Activated naive CD8-positive, alpha-beta T cell treated with anti-CD3 and anti-CD28 coated beads, Interleukin-2, amount 10 ng/mL, durations not matched to agents 7 days and 5 days (primary cell): ENCODE data around the gene PHKG2. TPM values are rescaled to one million over a fixed set of nuclear protein-coding genes. Genes with fewer than 3 reads are reported as not detected.

ENCODE experiments used
- ATAC-seq: fragments of 150-1000 bp; cut with Tn5 transposase; one replicate; pipeline ENCODE4 v1.10.0; 2021; ENCODE audit warnings: low read depth, moderate library complexity
- POLR2A ChIA-PET: fragments of 350-600 bp; sonication (Branson Sonifier 250); formaldehyde crosslinking; loops from one replicate; lab custom pipeline; 2021; ENCODE audit warnings: antibody characterized with exemption; lab: Charles Lee
- DNase-seq: peaks from one replicate; pipeline ENCODE4 v3.0.0; 2021
- H3K27ac Mint-ChIP-seq: one replicate; pipeline ENCODE4 v1.8.0; 2022; ENCODE audit warnings: mild to moderate bottlenecking, mixed read lengths
- H3K27me3 Mint-ChIP-seq: one replicate; pipeline ENCODE4 v1.8.0; 2022; ENCODE audit warnings: mild to moderate bottlenecking, moderate library complexity, mixed read lengths
- H3K36me3 Mint-ChIP-seq: one replicate; pipeline ENCODE4 v1.8.0; 2021; ENCODE audit warnings: mild to moderate bottlenecking, mixed read lengths
- H3K4me1 Mint-ChIP-seq: one replicate; pipeline ENCODE4 v1.8.0; 2021; ENCODE audit warnings: mixed read lengths
- H3K4me3 Mint-ChIP-seq: one replicate; pipeline ENCODE4 v1.8.0; 2022; ENCODE audit warnings: mild to moderate bottlenecking, moderate library complexity, mixed read lengths
- H3K9me3 Mint-ChIP-seq: one replicate; pipeline ENCODE4 v1.8.0; 2021; ENCODE audit warnings: mixed read lengths
- total RNA-seq, 2 experiments: library from RNA; stranded (reverse); gene quantifications; one replicate each; pipeline ENCODE4 v1.2.3, GENCODE V29; 2021

PHKG2 gene
- total RNA-seq, 2 experiments from 2014 or later: 48.2 to 48.9 TPM

- Mint-ChIP-seq H3K4me1 (peaks cover 20% of the 10 kb centered on the region), H3K27me3 (no peaks in the 10 kb centered on the region), H3K4me3 (no peak overlapping the region), H3K27ac (peak overlapping the region; percentile 18), H3K9me3 (no peaks in the 10 kb centered on the region), H3K36me3 (peaks cover 23% of the 10 kb centered on the region)
- no peak for ATAC-seq
- no peak for DNase-seq
- POLR2A ChIA-PET: interaction anchor here (1.6 kb wide), 1 partner anchor 63 kb away, joined by 5 read pairs; no protein-coding TSS in a partner anchor
Measured at GRCh38 chr16:30750876-30751465, 2.7 kb downstream of the PHKG2 start.

GRCh38 chr16:30753596-30753995 is 5.4 kb downstream of the PHKG2 start:
- no peaks in the 10 kb centered on the region for H3K9me3 Mint-ChIP-seq

GRCh38 chr16:30755955-30756780 is 7.9 kb downstream of the PHKG2 start:
- no peak overlapping the region for H3K4me3 Mint-ChIP-seq
- H3K9me3 Mint-ChIP-seq: no peaks in the 10 kb centered on the region
- ATAC-seq (no peak), DNase-seq (no peak)
- POLR2A ChIA-PET: no interaction called here
- H3K36me3 Mint-ChIP-seq: peaks cover 11% of the 10 kb centered on the region
- H3K27ac Mint-ChIP-seq: no peak overlapping the region
- H3K27me3 Mint-ChIP-seq: no peaks in the 10 kb centered on the region
- H3K4me1 Mint-ChIP-seq: peaks cover 9% of the 10 kb centered on the region

More at GRCh38 chr16:30753596-30753995, 5.4 kb downstream of the PHKG2 start:
- ATAC-seq (no peak), DNase-seq (no peak)
- POLR2A ChIA-PET: no interaction called here
- Mint-ChIP-seq H3K4me3 (no peak overlapping the region), H3K36me3 (peaks cover 17% of the 10 kb centered on the region), H3K27ac (no peak overlapping the region), H3K4me1 (peaks cover 12% of the 10 kb centered on the region), H3K27me3 (no peaks in the 10 kb centered on the region)

- POLR2A ChIA-PET: no interaction called here
- no peak for DNase-seq
- Mint-ChIP-seq H3K27ac (no peak overlapping the region), H3K27me3 (no peaks in the 10 kb centered on the region), H3K36me3 (peaks cover 7% of the 10 kb centered on the region), H3K4me1 (peaks cover 10% of the 10 kb centered on the region), H3K4me3 (no peak overlapping the region), H3K9me3 (no peaks in the 10 kb centered on the region)
- no peak for ATAC-seq
Measured at GRCh38 chr16:30756781-30757100, 8.5 kb downstream of the PHKG2 start.

GRCh38 chr16:30757316-30757715 is 9.1 kb downstream of the PHKG2 start:
- no peak overlapping the region for H3K4me3 Mint-ChIP-seq
- peaks cover 10% of the 10 kb centered on the region for H3K4me1 Mint-ChIP-seq
- POLR2A ChIA-PET: interaction anchor here (0.6 kb wide), 1 partner anchor 47 kb away, joined by 3 read pairs; no protein-coding TSS in a partner anchor
- DNase-seq: no peak
- H3K27me3 Mint-ChIP-seq: no peaks in the 10 kb centered on the region
- peaks cover 7% of the 10 kb centered on the region for H3K36me3 Mint-ChIP-seq
- H3K27ac Mint-ChIP-seq: no peak overlapping the region
- no peaks in the 10 kb centered on the region for H3K9me3 Mint-ChIP-seq
- no peak for ATAC-seq

- H3K9me3 Mint-ChIP-seq: no peaks in the 10 kb centered on the region
- no peaks in the 10 kb centered on the region for H3K27me3 Mint-ChIP-seq
- DNase-seq (no peak), ATAC-seq (no peak)
- H3K27ac Mint-ChIP-seq: peak overlapping the region; percentile 16
- no peak overlapping the region for H3K4me3 Mint-ChIP-seq
- peaks cover 7% of the 10 kb centered on the region for H3K36me3 Mint-ChIP-seq
- POLR2A ChIA-PET: interaction anchor here (1.0 to 2.7 kb wide), 2 partner anchors 12 to 46 kb away, joined by 3 to 12 read pairs; partner anchors contain the start of gene PHKG2
- H3K4me1 Mint-ChIP-seq: peaks cover 18% of the 10 kb centered on the region
Measured at GRCh38 chr16:30758988-30759491, 10.8 kb downstream of the PHKG2 start.

- Mint-ChIP-seq H3K9me3 (no peaks in the 10 kb centered on the region), H3K27ac (peak overlapping the region; percentile 17), H3K27me3 (no peaks in the 10 kb centered on the region), H3K4me1 (peaks cover 18% of the 10 kb centered on the region), H3K36me3 (peaks cover 4% of the 10 kb centered on the region), H3K4me3 (no peak overlapping the region)
- POLR2A ChIA-PET: interaction anchor here (0.5 to 2.7 kb wide), 3 partner anchors 13 to 321 kb away, joined by 3 to 12 read pairs (median 3); partner anchors contain the start of gene PHKG2
- ATAC-seq (no peak), DNase-seq (no peak)
Measured at GRCh38 chr16:30760001-30760559, 11.9 kb downstream of the PHKG2 start.

- DNase-seq (no peak), ATAC-seq (no peak)
- Mint-ChIP-seq H3K27ac (peak overlapping the region; percentile 64), H3K4me3 (peak overlapping the region; percentile 95), H3K27me3 (no peaks in the 10 kb centered on the region), H3K4me1 (peaks cover 18% of the 10 kb centered on the region), H3K36me3 (peaks cover 6% of the 10 kb centered on the region), H3K9me3 (no peaks in the 10 kb centered on the region)
- POLR2A ChIA-PET: interaction anchor here (2.7 kb wide), 1 partner anchor 13 kb away, joined by 12 read pairs; the partner anchor contains the start of gene PHKG2
Measured at GRCh38 chr16:30760577-30761426, 12.6 kb downstream of the PHKG2 start.

GRCh38 chr16:30761427-30761927 is 13.3 kb downstream of the PHKG2 start:
- Mint-ChIP-seq H3K36me3 (peaks cover 6% of the 10 kb centered on the region), H3K4me3 (peak overlapping the region; percentile 95), H3K9me3 (no peaks in the 10 kb centered on the region), H3K4me1 (peaks cover 18% of the 10 kb centered on the region), H3K27ac (peak overlapping the region; percentile 88), H3K27me3 (no peaks in the 10 kb centered on the region)
- POLR2A ChIA-PET: interaction anchor here (2.7 kb wide), 1 partner anchor 14 kb away, joined by 12 read pairs; the partner anchor contains the start of gene PHKG2
- peak; percentile 60 for DNase-seq
- ATAC-seq: peak; percentile 40

GRCh38 chr16:30761928-30762902 is 14.0 kb downstream of the PHKG2 start, which contains the start of the genes CFAP119 and RNF40:
Gene CFAP119, minus strand, starts transcription at chr16:30762062. Its CDS starts 314 bp downstream, at chr16:30761748.
Gene RNF40, plus strand, starts transcription at chr16:30762322. Its CDS starts 224 bp downstream, at chr16:30762546.
- POLR2A ChIA-PET: interaction anchor here (0.6 to 2.7 kb wide), 5 partner anchors 9 to 140 kb away, joined by 3 to 12 read pairs (median 5); partner anchors contain the start of gene PHKG2
- Mint-ChIP-seq H3K4me1 (peaks cover 17% of the 10 kb centered on the region), H3K9me3 (no peaks in the 10 kb centered on the region), H3K36me3 (peaks cover 9% of the 10 kb centered on the region), H3K27me3 (no peaks in the 10 kb centered on the region), H3K27ac (peak within 1 kb of the TSS; percentile 88), H3K4me3 (peak within 1 kb of the TSS; percentile 95)
- peak; percentile 96 for ATAC-seq
- peak; percentile 91 for DNase-seq

- ATAC-seq (no peak), DNase-seq (no peak)
- POLR2A ChIA-PET: interaction anchor here (0.6 to 1.8 kb wide), 4 partner anchors 8 to 139 kb away, joined by 3 to 8 read pairs (median 4); partner anchors contain the start of gene PHKG2
- peaks cover 17% of the 10 kb centered on the region for H3K4me1 Mint-ChIP-seq
- peaks cover 9% of the 10 kb centered on the region for H3K36me3 Mint-ChIP-seq
- H3K27ac Mint-ChIP-seq: peak overlapping the region; percentile 88
- H3K9me3 Mint-ChIP-seq: no peaks in the 10 kb centered on the region
- peak overlapping the region; percentile 95 for H3K4me3 Mint-ChIP-seq
- H3K27me3 Mint-ChIP-seq: no peaks in the 10 kb centered on the region
Measured at GRCh38 chr16:30762991-30763725, 14.9 kb downstream of the PHKG2 start.
